ENCODE data around the gene IGLL1. TPM values are rescaled to one million over a fixed set of nuclear protein-coding genes. Genes with fewer than 3 reads are reported as not detected.
"Not testable (repeated sequence)": the region's sequence is repeated elsewhere in the genome, so short reads cannot be mapped to it uniquely, and the experiment has no call there.

Gene IGLL1
- total RNA-seq (not detected), polyA plus RNA-seq (under 1 TPM in 1 of 3 donors, not detected in 2; 0.26 TPM)
- long read RNA-seq, donor 1, partial matches to known transcripts: 0 of 1 reads
- long read RNA-seq, donor 1, other reads (novel, unspliced or antisense): 0 of 1 reads
- long read RNA-seq, donor 2, partial matches to known transcripts: 0 of 1 reads
- long read RNA-seq, donor 2, other reads (novel, unspliced or antisense): 0 of 1 reads

DNA sequence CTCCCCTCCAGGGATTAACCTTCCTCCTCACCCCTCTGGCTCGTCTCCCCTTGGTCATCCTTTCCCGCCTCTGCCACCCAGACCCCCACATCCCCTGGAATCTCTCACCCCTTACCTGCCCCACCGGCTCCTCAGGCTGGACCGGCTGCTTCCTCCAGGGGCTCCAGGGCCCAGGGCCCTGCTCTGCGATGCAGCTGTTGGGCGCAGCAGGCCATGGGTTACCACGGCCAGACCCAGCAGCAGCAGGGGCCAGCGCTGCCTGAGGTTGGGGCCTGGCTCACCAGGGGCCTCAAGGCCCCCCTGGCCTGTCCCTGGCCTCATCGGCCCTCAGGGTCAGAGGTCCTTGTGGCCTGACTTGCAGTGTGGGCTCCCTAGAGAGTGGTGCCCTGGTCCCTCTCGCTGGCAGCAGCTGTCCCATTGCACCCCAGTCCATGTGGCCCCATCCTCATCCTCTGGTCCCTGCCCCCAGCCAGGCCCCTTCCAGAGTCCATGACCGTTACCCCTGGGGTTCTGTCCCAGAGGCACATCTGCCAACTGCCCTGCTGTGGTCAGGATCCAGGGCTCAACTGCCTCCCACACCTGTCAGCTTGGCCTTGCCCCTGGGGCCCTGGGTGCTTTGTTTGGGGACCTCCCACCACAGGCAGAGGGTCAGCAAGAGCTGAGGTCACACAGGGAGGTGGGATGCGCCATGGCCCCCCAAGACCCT lies at the start of gene IGLL1:
Gene IGLL1, minus strand, starts transcription at position 421 of the 706 bp plus-strand sequence. Its CDS starts 100 bp downstream, at position 321.
- H3K36me3 ChIP-seq: no peaks in the 10 kb centered on the region
- H3K9me3 ChIP-seq: no peaks in the 10 kb centered on the region
- intact Hi-C loops (cut with DNase I; ENCODE audit: low total_unique reads): no loop called here
- no peaks in the 10 kb centered on the region for H3K4me1 ChIP-seq
- peaks cover 0 to 53% (median 0%) of the 10 kb centered on the region in 7 donors for H3K27me3 ChIP-seq (replicated peaks in 1 of 7)
- DNase-seq: no peak
- H3K27ac ChIP-seq: no peak within 1 kb of the TSS
- TF ChIP-seq, protein P1, sequence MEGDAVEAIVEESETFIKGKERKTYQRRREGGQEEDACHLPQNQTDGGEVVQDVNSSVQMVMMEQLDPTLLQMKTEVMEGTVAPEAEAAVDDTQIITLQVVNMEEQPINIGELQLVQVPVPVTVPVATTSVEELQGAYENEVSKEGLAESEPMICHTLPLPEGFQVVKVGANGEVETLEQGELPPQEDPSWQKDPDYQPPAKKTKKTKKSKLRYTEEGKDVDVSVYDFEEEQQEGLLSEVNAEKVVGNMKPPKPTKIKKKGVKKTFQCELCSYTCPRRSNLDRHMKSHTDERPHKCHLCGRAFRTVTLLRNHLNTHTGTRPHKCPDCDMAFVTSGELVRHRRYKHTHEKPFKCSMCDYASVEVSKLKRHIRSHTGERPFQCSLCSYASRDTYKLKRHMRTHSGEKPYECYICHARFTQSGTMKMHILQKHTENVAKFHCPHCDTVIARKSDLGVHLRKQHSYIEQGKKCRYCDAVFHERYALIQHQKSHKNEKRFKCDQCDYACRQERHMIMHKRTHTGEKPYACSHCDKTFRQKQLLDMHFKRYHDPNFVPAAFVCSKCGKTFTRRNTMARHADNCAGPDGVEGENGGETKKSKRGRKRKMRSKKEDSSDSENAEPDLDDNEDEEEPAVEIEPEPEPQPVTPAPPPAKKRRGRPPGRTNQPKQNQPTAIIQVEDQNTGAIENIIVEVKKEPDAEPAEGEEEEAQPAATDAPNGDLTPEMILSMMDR (IDR thresholded peaks at IDR 0.05 in 8 of 11, conservative IDR thresholded peaks at IDR 0.05 in 3 of 11): no peak
- TF ChIP-seq POLR2A (IDR thresholded peaks at IDR 0.05) (no peak), POLR2AphosphoS5 (IDR thresholded peaks at IDR 0.05) (no peak)
- WGBS, 5 donors: 33 to 58% (median 42%) methylated on average over 9 to 12 of the region's 12 CpGs
- no peak within 1 kb of the TSS for H3K4me3 ChIP-seq

- peaks cover 0 to 46% (median 0%) of the 10 kb centered on the region in 6 donors for H3K36me3 ChIP-seq
- intact Hi-C loops (cut with DNase I; ENCODE audit: low total_unique reads); H3K4me3 ChIP-seq; H3K27ac ChIP-seq; H3K4me1 ChIP-seq; DNase-seq; H3K9me3 ChIP-seq; H3K27me3 ChIP-seq (replicated peaks in 1 of 7): not testable (repeated sequence)
- whole genome bisulfite sequencing, 5 donors: 72 to 90% (median 75%) methylated on average over 6 of the region's 6 CpGs
These were observed 48.1 kb upstream of the IGLL1 start for GRCh38 chr22:23628056-23628743.

GRCh38 chr22:23627401-23628055 lies 47.4 kb upstream of the IGLL1 start:
- TF ChIP-seq, protein P1 (IDR thresholded peaks at IDR 0.05 in 8 of 11, conservative IDR thresholded peaks at IDR 0.05 in 3 of 11): peak in 7 of 11 experiments; percentile 31 to 49 (median 42)
- 47 to 81% (median 59%) methylated on average over 3 of the region's 3 CpGs for WGBS, 5 donors
- intact Hi-C loops (cut with DNase I; ENCODE audit: low total_unique reads); H3K4me1 ChIP-seq; H3K9me3 ChIP-seq; H3K27me3 ChIP-seq (replicated peaks in 1 of 7); H3K27ac ChIP-seq; H3K4me3 ChIP-seq: not testable (repeated sequence)
- H3K36me3 ChIP-seq: peaks cover 0 to 52% (median 0%) of the 10 kb centered on the region in 6 donors
- peak; percentile 82 for DNase-seq

DNA sequence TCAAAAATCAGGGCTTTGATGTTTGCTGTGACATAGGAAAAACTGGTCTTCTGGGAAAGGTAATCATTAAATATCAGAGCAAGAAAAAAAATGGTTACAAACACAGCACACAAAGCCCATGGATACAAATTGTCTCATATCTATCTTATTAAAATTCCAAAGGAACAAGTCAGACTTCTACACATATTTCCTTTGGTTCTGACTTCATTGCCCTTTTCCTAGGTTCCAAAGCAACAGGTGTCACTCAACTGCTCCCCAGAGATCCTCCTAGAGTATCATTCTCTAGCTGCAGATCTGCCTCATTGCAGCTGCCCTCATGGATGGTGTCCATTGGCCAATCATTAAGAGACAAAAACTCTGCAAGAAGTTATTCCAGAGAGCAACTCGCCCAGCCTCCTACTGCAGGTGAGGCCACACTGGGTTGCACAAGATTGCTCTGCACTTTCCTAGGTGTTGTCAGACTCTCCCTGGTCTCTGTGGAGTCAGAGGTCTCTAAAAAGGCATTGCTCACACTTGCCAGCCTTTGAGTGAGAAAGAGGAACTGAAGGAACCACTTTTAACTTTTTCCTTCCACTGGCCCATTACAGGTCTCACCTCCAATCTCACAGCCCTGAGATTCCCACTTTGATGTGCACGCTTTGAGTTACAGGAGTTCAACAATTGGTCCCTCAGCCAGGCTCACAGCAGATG lies 46.3 kb upstream of the IGLL1 start:
- 70 to 84% (median 72%) methylated on average over 2 of the region's 2 CpGs for WGBS, 5 donors
- no peaks in the 10 kb centered on the region for H3K9me3 ChIP-seq
- H3K36me3 ChIP-seq: peaks cover 0 to 56% (median 0%) of the 10 kb centered on the region in 6 donors
- TF ChIP-seq POLR2AphosphoS5 (IDR thresholded peaks at IDR 0.05) (no peak), POLR2A (IDR thresholded peaks at IDR 0.05) (no peak)
- TF ChIP-seq, protein P1 (IDR thresholded peaks at IDR 0.05 in 8 of 11, conservative IDR thresholded peaks at IDR 0.05 in 3 of 11): no peak
- no peak overlapping the region for H3K27ac ChIP-seq
- no peak overlapping the region for H3K4me3 ChIP-seq
- H3K4me1 ChIP-seq: no peaks in the 10 kb centered on the region
- H3K27me3 ChIP-seq (replicated peaks in 1 of 7): no peaks in the 10 kb centered on the region
- intact Hi-C loops (cut with DNase I; ENCODE audit: low total_unique reads): no loop called here
- DNase-seq: no peak

Measured in spleen (tissue), 13 donors.